Measurements from ENCODE around the gene TMEM151B.
A peak's percentile ranks its signal among the peaks of the same experiment; 100 is the strongest.
"Not testable (repeated sequence)": the region's sequence is repeated elsewhere in the genome, so short reads cannot be mapped to it uniquely, and the experiment has no call there.

The TMEM151B gene

GRCh38 chr6:44339301-44339700 lies 69.1 kb downstream of the TMEM151B start:
- in situ Hi-C loops (cut with HindIII; ENCODE audit: low pct_ligation_motif_present, low pct_unique_long_range_greater_than_20kb, low sequenced_read_pairs) = no loop called here
- no peak for DNase-seq

- DNase-seq = peak; percentile 58
- in situ Hi-C loops (cut with HindIII; ENCODE audit: low pct_ligation_motif_present, low pct_unique_long_range_greater_than_20kb, low sequenced_read_pairs) = no loop called here
These were observed 69.7 kb downstream of the TMEM151B start for GRCh38 chr6:44339763-44340625.

GRCh38 chr6:44341095-44341890 lies 71.0 kb downstream of the TMEM151B start:
- in situ Hi-C loops (cut with HindIII; ENCODE audit: low pct_ligation_motif_present, low pct_unique_long_range_greater_than_20kb, low sequenced_read_pairs) = no loop called here
- no peak for DNase-seq

GRCh38 chr6:44342052-44342451 lies 71.8 kb downstream of the TMEM151B start:
- in situ Hi-C loops (cut with HindIII; ENCODE audit: low pct_ligation_motif_present, low pct_unique_long_range_greater_than_20kb, low sequenced_read_pairs) = no loop called here
- DNase-seq = no peak

GRCh38 chr6:44342489-44342888 lies 72.2 kb downstream of the TMEM151B start, which contains the start of gene SPATS1:
TSS of gene SPATS1 (plus strand) at chr6:44342650. CDS start at chr6:44343096, 446 bp downstream.
- no peak for DNase-seq
- in situ Hi-C loops (cut with HindIII; ENCODE audit: low pct_ligation_motif_present, low pct_unique_long_range_greater_than_20kb, low sequenced_read_pairs) = no loop called here

- in situ Hi-C loops (cut with HindIII; ENCODE audit: low pct_ligation_motif_present, low pct_unique_long_range_greater_than_20kb, low sequenced_read_pairs); DNase-seq: not testable (repeated sequence)
These were observed 76.6 kb downstream of the TMEM151B start for GRCh38 chr6:44346818-44347217.

GRCh38 chr6:44349904-44350649 lies 79.8 kb downstream of the TMEM151B start:
- DNase-seq = no peak
- in situ Hi-C loops (cut with HindIII; ENCODE audit: low pct_ligation_motif_present, low pct_unique_long_range_greater_than_20kb, low sequenced_read_pairs) = no loop called here

GRCh38 chr6:44350650-44350994 lies 80.4 kb downstream of the TMEM151B start:
- DNase-seq; in situ Hi-C loops (cut with HindIII; ENCODE audit: low pct_ligation_motif_present, low pct_unique_long_range_greater_than_20kb, low sequenced_read_pairs): not testable (repeated sequence)

GRCh38 chr6:44352259-44352658 lies 82.0 kb downstream of the TMEM151B start:
- in situ Hi-C loops (cut with HindIII; ENCODE audit: low pct_ligation_motif_present, low pct_unique_long_range_greater_than_20kb, low sequenced_read_pairs) = no loop called here

GRCh38 chr6:44353336-44353735 lies 83.1 kb downstream of the TMEM151B start:
- in situ Hi-C loops (cut with HindIII; ENCODE audit: low pct_ligation_motif_present, low pct_unique_long_range_greater_than_20kb, low sequenced_read_pairs) = no loop called here
- DNase-seq = no peak

More at GRCh38 chr6:44352259-44352658, 82.0 kb downstream of the TMEM151B start:
- no peak for DNase-seq

- in situ Hi-C loops (cut with HindIII; ENCODE audit: low pct_ligation_motif_present, low pct_unique_long_range_greater_than_20kb, low sequenced_read_pairs) = no loop called here
- DNase-seq = no peak
These were observed 85.4 kb downstream of the TMEM151B start for GRCh38 chr6:44355640-44356039.

GRCh38 chr6:44356487-44356886 lies 86.2 kb downstream of the TMEM151B start:
- DNase-seq = no peak
- in situ Hi-C loops (cut with HindIII; ENCODE audit: low pct_ligation_motif_present, low pct_unique_long_range_greater_than_20kb, low sequenced_read_pairs) = no loop called here
